IMR-90 (cell line): ENCODE results near the gene ZSWIM3. TPM values are rescaled to one million over a fixed set of nuclear protein-coding genes. Genes with fewer than 3 reads are reported as not detected.

Experiments
- ATAC-seq: fragments of 200-7000 bp; cut with Tn5 transposase; 2 replicates; pipeline ENCODE4 v1.9.1; 2020; ENCODE audit warnings: low read depth, mild to moderate bottlenecking, moderate library complexity
- BruUV-seq: library from RNA; stranded (reverse); fragments of 400-500 nt; replicated peaks from 2 replicates; lab custom pipeline; 2021; lab: Mats Ljungman, UMichigan
- CTCF ChIA-PET: fragments of 300-600 bp; formaldehyde crosslinking; extraction: SDS; loops from one replicate; lab custom pipeline; 2021; ENCODE audit warnings: antibody characterized with exemption; lab: Yijun Ruan, JAX
- POLR2A ChIA-PET: fragments of 300-600 bp; sonication (Branson Sonifier 250); formaldehyde crosslinking; loops from one replicate; lab custom pipeline; 2022; ENCODE audit warnings: antibody characterized with exemption; ENCODE audit not compliant: unreplicated experiment; lab: Charles Lee
- DNase-seq: peaks from one replicate; pipeline ENCODE4 v3.0.0; 2013
- H2AFZ ChIP-seq: replicated peaks from 2 replicates; pipeline ENCODE3; 2013; ENCODE audit warnings: low read length, mild to moderate bottlenecking; ENCODE audit not compliant: poor library complexity
- H2AK5ac ChIP-seq: 2 replicates; pipeline ENCODE4 v1.6.1; 2013; ENCODE audit warnings: low read depth, low read length, inconsistent platforms
- H2AK9ac ChIP-seq: replicated peaks from 2 replicates; pipeline ENCODE3; 2013; ENCODE audit warnings: mild to moderate bottlenecking, low read depth, low read length, moderate library complexity; ENCODE audit not compliant: poor library complexity
- H2BK120ac ChIP-seq: 2 replicates; pipeline ENCODE4 v1.6.1; 2013; ENCODE audit warnings: low read depth, low read length, inconsistent platforms
- H2BK15ac ChIP-seq: 3 replicates; pipeline ENCODE4 v1.6.1; 2013; ENCODE audit warnings: low read depth, low read length, inconsistent platforms
- H2BK20ac ChIP-seq: 2 replicates; pipeline ENCODE4 v1.6.1; 2013; ENCODE audit warnings: low read depth, mild to moderate bottlenecking, inconsistent platforms, low read length, moderate library complexity
- H2BK5ac ChIP-seq: 2 replicates; pipeline ENCODE4 v1.6.1; 2013; ENCODE audit warnings: mild to moderate bottlenecking, low read depth, low read length, inconsistent platforms; ENCODE audit not compliant: poor library complexity, severe bottlenecking
- H3K14ac ChIP-seq: replicated peaks from 2 replicates; pipeline ENCODE4 v1.6.1; 2013; ENCODE audit warnings: low read depth, low read length, inconsistent platforms
- H3K18ac ChIP-seq: 2 replicates; pipeline ENCODE4 v1.6.1; 2013; ENCODE audit warnings: low read depth, low read length, control low read depth
- H3K23ac ChIP-seq: 2 replicates; pipeline ENCODE4 v1.6.1; 2013; ENCODE audit warnings: low read depth, low read length, inconsistent platforms
- H3K27ac ChIP-seq: 2 replicates; pipeline ENCODE4 v1.5.1; 2013; ENCODE audit warnings: mild to moderate bottlenecking, control low read depth, low read length; ENCODE audit not compliant: insufficient read depth
- H3K27me3 ChIP-seq: 2 replicates; pipeline ENCODE4 v1.6.1; 2013; ENCODE audit warnings: low read length; ENCODE audit not compliant: control insufficient read depth, insufficient read depth
- H3K36me3 ChIP-seq: 2 replicates; pipeline ENCODE4 v1.6.1; 2013; ENCODE audit warnings: low read length, mixed read lengths; ENCODE audit not compliant: control insufficient read depth, insufficient read depth
- H3K4ac ChIP-seq: 2 replicates; pipeline ENCODE4 v1.6.1; 2013; ENCODE audit warnings: low read depth, low read length, inconsistent platforms
- H3K4me1 ChIP-seq: 2 replicates; pipeline ENCODE4 v1.6.1; 2013; ENCODE audit warnings: low read length, mixed read lengths; ENCODE audit not compliant: control insufficient read depth, insufficient read depth
- H3K4me2 ChIP-seq: 2 replicates; pipeline ENCODE4 v1.6.1; 2013; ENCODE audit warnings: low read depth, mild to moderate bottlenecking, control low read depth, low read length, moderate library complexity
- H3K4me3 ChIP-seq: 2 replicates; pipeline ENCODE4 v1.5.1; 2013; ENCODE audit warnings: low read depth, mild to moderate bottlenecking, control low read depth, low read length, moderate library complexity; ENCODE audit not compliant: insufficient read depth
- H3K56ac ChIP-seq: 2 replicates; pipeline ENCODE4 v1.6.1; 2013; ENCODE audit warnings: low read length, inconsistent platforms; ENCODE audit not compliant: insufficient read depth; ENCODE audit errors: extremely low read depth
- H3K79me1 ChIP-seq, 2 experiments: 2 replicates each; pipeline ENCODE4 v1.6.1; 2013; ENCODE audit warnings: low read length in 2 of 2, inconsistent platforms in 1 of 2, low read depth in 1 of 2
- H3K9ac ChIP-seq: 2 replicates; pipeline ENCODE4 v1.6.1; 2013; ENCODE audit warnings: low read depth, low read length, control low read depth
- H3K9me1 ChIP-seq: 2 replicates; pipeline ENCODE4 v1.6.1; 2013; ENCODE audit warnings: low read length, inconsistent platforms; ENCODE audit not compliant: insufficient read depth
- H3K9me3 ChIP-seq: 2 replicates; pipeline ENCODE4 v1.6.1; 2013; ENCODE audit warnings: low read length; ENCODE audit not compliant: control insufficient read depth, insufficient read depth
- H4K20me1 ChIP-seq: 2 replicates; pipeline ENCODE4 v1.6.1; 2013; ENCODE audit warnings: low read length, inconsistent platforms; ENCODE audit not compliant: insufficient read depth
- H4K5ac ChIP-seq: 2 replicates; pipeline ENCODE4 v1.6.1; 2013; ENCODE audit warnings: mild to moderate bottlenecking, low read depth, low read length, control low read depth
- H4K8ac ChIP-seq, 2 experiments: 2 replicates each; pipeline ENCODE4 v1.6.1; 2013; ENCODE audit warnings: low read depth in 2 of 2, low read length in 2 of 2, control low read depth in 1 of 2, inconsistent platforms in 1 of 2
- H4K91ac ChIP-seq: 2 replicates; pipeline ENCODE4 v1.6.1; 2013; ENCODE audit warnings: low read depth, low read length, inconsistent platforms; ENCODE audit not compliant: insufficient read depth
- BHLHE40 ChIP-seq: fragments of 150-350 bp; IDR thresholded peaks from 2 replicates; pipeline ENCODE4 v1.6.1; 2016; ENCODE audit warnings: mild to moderate bottlenecking, low read depth, low read length
- CEBPB ChIP-seq: IDR thresholded peaks from 2 replicates; pipeline ENCODE4 v1.6.1; 2012; ENCODE audit warnings: low read depth, low read length, improper control_type of control experiment
- CHD1 ChIP-seq: IDR thresholded peaks from 2 replicates; pipeline ENCODE4 v1.6.1; 2012; ENCODE audit warnings: low read depth, low read length, improper control_type of control experiment
- CTCF ChIP-seq: conservative IDR thresholded peaks from 2 replicates; pipeline ENCODE4 v1.5.1; 2012; ENCODE audit warnings: mild to moderate bottlenecking, low read depth, low read length, improper control_type of control experiment
- ELK1 ChIP-seq: fragments of 150-350 bp; IDR thresholded peaks from 2 replicates; pipeline ENCODE4 v1.6.1; 2016; ENCODE audit warnings: low read depth, mild to moderate bottlenecking, low read length, moderate library complexity, borderline replicate concordance
- FOS ChIP-seq: fragments of 150-350 bp; IDR thresholded peaks from 2 replicates; pipeline ENCODE4 v1.6.1; 2016; ENCODE audit warnings: low read depth, low read length
- MAFK ChIP-seq: IDR thresholded peaks from 2 replicates; pipeline ENCODE4 v1.6.1; 2012; ENCODE audit warnings: low read depth, low read length, improper control_type of control experiment
- MAZ ChIP-seq: IDR thresholded peaks from 2 replicates; pipeline ENCODE4 v1.6.1; 2012; ENCODE audit warnings: low read depth, mild to moderate bottlenecking, low read length, improper control_type of control experiment, moderate library complexity, borderline replicate concordance
- MXI1 ChIP-seq: IDR thresholded peaks from 2 replicates; pipeline ENCODE4 v1.6.1; 2012; ENCODE audit warnings: low read depth, mild to moderate bottlenecking, low read length, moderate library complexity, borderline replicate concordance
- NFE2L2 ChIP-seq: fragments of 150-350 bp; IDR thresholded peaks from 2 replicates; pipeline ENCODE4 v1.6.1; 2016; ENCODE audit warnings: low read depth, mild to moderate bottlenecking, low read length
- POLR2A ChIP-seq: IDR thresholded peaks from 2 replicates; pipeline ENCODE4 v1.6.1; 2012; ENCODE audit warnings: mild to moderate bottlenecking, low read depth, low read length
- RAD21 ChIP-seq: IDR thresholded peaks from 2 replicates; pipeline ENCODE4 v1.6.1; 2012; ENCODE audit warnings: low read length, improper control_type of control experiment
- RCOR1 ChIP-seq: IDR thresholded peaks from 2 replicates; pipeline ENCODE4 v1.6.1; 2012; ENCODE audit warnings: mild to moderate bottlenecking, low read length, improper control_type of control experiment; ENCODE audit not compliant: insufficient replicate concordance
- RFX5 ChIP-seq: IDR thresholded peaks from 2 replicates; pipeline ENCODE4 v1.8.0; 2012; ENCODE audit warnings: low read depth, mild to moderate bottlenecking, low read length, moderate library complexity
- SMC3 ChIP-seq: fragments of 150-350 bp; IDR thresholded peaks from 2 replicates; pipeline ENCODE4 v1.6.1; 2016; ENCODE audit warnings: low read depth, mild to moderate bottlenecking, antibody characterized with exemption, low read length, moderate library complexity
- WGBS, 2 experiments: methylation state at CpG; one replicate each; pipeline versions ENCODE4 v1.1.5 to v1.1.7; 2013; ENCODE audit warnings: missing lambda C conversion rate in 2 of 2; ENCODE audit not compliant: insufficient read length in 1 of 2; ENCODE audit errors: extremely low coverage in 2 of 2; 5-methylcytosine and 5-hydroxymethylcytosine counted together
- dilution Hi-C: fragments of 300-500 bp; cut with HindIII; formaldehyde crosslinking; loops from one replicate; pipeline ENCODE4 v1.14.3; 2018; ENCODE audit warnings: low sequenced_read_pairs; ENCODE audit not compliant: unreplicated experiment
- in situ Hi-C: fragments of 300-500 bp; cut with MboI; formaldehyde crosslinking; loops from 3 replicates; pipeline ENCODE4 v1.14.3; 2019; ENCODE audit warnings: low sequenced_read_pairs, inconsistent platforms, mixed read lengths
- intact Hi-C: fragments of 100-400 bp; cut with micrococcal nuclease; formaldehyde crosslinking; loops from 2 replicates; pipeline ENCODE4 v1.10.0; 2022
- polyA plus RNA-seq, 3 experiments: library from polyadenylated mRNA; depleted of rRNA; stranded (reverse); fragments of >200 nt; gene quantifications; 2 replicates each; pipeline ENCODE4 v1.2.3, GENCODE V29; 2012; ENCODE audit warnings: low replicate concordance in 1 of 3
- total RNA-seq: library from RNA; depleted of rRNA; stranded (reverse); fragments of >200 nt; gene quantifications from 2 replicates; pipeline ENCODE4 v1.2.3, GENCODE V29; 2012

The ZSWIM3 gene
- total and polyA plus RNA-seq, 2 of the 4 experiments (the other 2 are of a cell fraction), result 3.3 to 8.6 TPM

- no peaks in the 10 kb centered on the region for H4K20me1 ChIP-seq
- H2AK9ac ChIP-seq, result peak overlapping the region; percentile 48
- CTCF ChIA-PET, result no interaction called here
- H3K36me3 ChIP-seq, result peaks cover 54% of the 10 kb centered on the region
- intact Hi-C loops, result no loop called here
- no peak overlapping the region for H4K5ac ChIP-seq
- TSS peak; percentile 39 for BruUV-seq
- H3K23ac ChIP-seq, result no peak overlapping the region
- H3K9me3 ChIP-seq, result no peaks in the 10 kb centered on the region
- no peak overlapping the region for H3K56ac ChIP-seq
- in situ Hi-C loops, result no loop called here
- H2AFZ ChIP-seq, result no peak overlapping the region
- H3K4me3 ChIP-seq, result no peak overlapping the region
- no peak overlapping the region for H3K14ac ChIP-seq
- WGBS, 2 experiments, result no CpG with 5 or more reads among the region's 13 CpGs
- no peak overlapping the region for H2BK120ac ChIP-seq
- no peak for ATAC-seq
- H4K8ac ChIP-seq, result no peak overlapping the region
- POLR2A ChIA-PET, result interaction anchor here (1.0 kb wide), 1 partner anchor 9 kb away, joined by 5 read pairs; no protein-coding TSS in a partner anchor
- H3K27ac ChIP-seq, result no peak overlapping the region
- no peak overlapping the region for H3K4me2 ChIP-seq
- no peak overlapping the region for H2AK5ac ChIP-seq
- H3K9me1 ChIP-seq, result no peaks in the 10 kb centered on the region
- H3K9ac ChIP-seq, result no peak overlapping the region
- no peak overlapping the region for H2BK5ac ChIP-seq
- DNase-seq, result no peak
- no peaks in the 10 kb centered on the region for H3K27me3 ChIP-seq
- dilution Hi-C loops, result no loop called here
- no peak overlapping the region for H3K18ac ChIP-seq
- H3K4ac ChIP-seq, result no peak overlapping the region
- no peak overlapping the region for H2BK20ac ChIP-seq
- H3K4me1 ChIP-seq, result no peaks in the 10 kb centered on the region
- H2BK15ac ChIP-seq, result no peak overlapping the region
- no peak overlapping the region for H4K91ac ChIP-seq
- peaks cover 0 to 14% of the 10 kb centered on the region in 2 experiments; a peak in 1 of 4 replicates for H3K79me1 ChIP-seq
- TF ChIP-seq NFE2L2 (no peak), POLR2A (no peak), ELK1 (no peak), CTCF (no peak), CHD1 (no peak), RFX5 (no peak), FOS (no peak), SMC3 (no peak), BHLHE40 (no peak), RAD21 (no peak), MAZ (no peak), RCOR1 (no peak), CEBPB (no peak), MAFK (no peak), MXI1 (no peak)
Measured at GRCh38 chr20:45899046-45899835, 41.8 kb downstream of the ZSWIM3 start.
